Naive thymus-derived CD4-positive, alpha-beta T cell (primary cell): ENCODE measurements around the gene ATP9A. TPM values are rescaled to one million over a fixed set of nuclear protein-coding genes. Genes with fewer than 3 reads are reported as not detected.

Experiments used
- ATAC-seq: fragments of 150-1000 bp; cut with Tn5 transposase; 2 replicates; pipeline ENCODE4 v1.10.0; 2021; ENCODE audit warnings: mild to moderate bottlenecking, moderate library complexity
- CTCF ChIA-PET: fragments of 350-600 bp; sonication (Branson Sonifier 250); formaldehyde crosslinking; loops from one replicate; lab custom pipeline; 2021; ENCODE audit warnings: antibody characterized with exemption; lab: Charles Lee
- POLR2A ChIA-PET: fragments of 350-600 bp; sonication (Branson Sonifier 250); formaldehyde crosslinking; loops from one replicate; lab custom pipeline; 2021; ENCODE audit warnings: antibody characterized with exemption, inconsistent platforms; lab: Charles Lee
- DNase-seq, 9 donors: peaks; one replicate each; pipeline versions ENCODE4 v3.0.0 to v3.0.0-alpha.2; 2020 to 2022; ENCODE audit warnings: mixed read lengths in 1 of 9
- H3K27ac ChIP-seq: one replicate; pipeline ENCODE4 v1.7.0; 2013; ENCODE audit warnings: mild to moderate bottlenecking, low read depth, low read length, moderate library complexity
- H3K27me3 ChIP-seq, 2 donors: one replicate each; pipeline ENCODE4 v1.7.0; 2013; ENCODE audit warnings: low read length in 2 of 2, mild to moderate bottlenecking in 2 of 2, moderate library complexity in 2 of 2; ENCODE audit not compliant: control insufficient read depth in 2 of 2, insufficient read depth in 2 of 2
- H3K36me3 ChIP-seq, 3 experiments: 1 replicate in 2 of 3; 2 replicates in 1 of 3; pipeline ENCODE4 v1.7.0; 2013; ENCODE audit warnings: low read length in 3 of 3, mild to moderate bottlenecking in 3 of 3, moderate library complexity in 1 of 3; ENCODE audit not compliant: insufficient read depth in 3 of 3, control insufficient read depth in 2 of 3
- H3K4me1 ChIP-seq, 2 donors: one replicate each; pipeline ENCODE4 v1.7.0; 2013; ENCODE audit warnings: low read length in 2 of 2, mild to moderate bottlenecking in 2 of 2, moderate library complexity in 1 of 2; ENCODE audit not compliant: control insufficient read depth in 2 of 2, insufficient read depth in 2 of 2
- H3K4me3 ChIP-seq: 2 replicates; pipeline ENCODE4 v1.7.0; 2013; ENCODE audit warnings: mild to moderate bottlenecking, low read length
- H3K9me3 ChIP-seq, 3 experiments: 1 replicate in 2 of 3; 2 replicates in 1 of 3; pipeline ENCODE4 v1.7.0; 2013; ENCODE audit warnings: low read length in 3 of 3; ENCODE audit not compliant: control insufficient read depth in 2 of 3
- H3K27ac Mint-ChIP-seq, 9 donors: one replicate each; pipeline ENCODE4 v1.8.0; 2020 to 2022; ENCODE audit warnings: mixed read lengths in 9 of 9, mild to moderate bottlenecking in 8 of 9, moderate library complexity in 5 of 9, inconsistent platforms in 2 of 9
- H3K27me3 Mint-ChIP-seq, 5 donors: one replicate each; pipeline ENCODE4 v1.8.0; 2021 to 2022; ENCODE audit warnings: mixed read lengths in 5 of 5, mild to moderate bottlenecking in 1 of 5
- H3K36me3 Mint-ChIP-seq, 5 donors: one replicate each; pipeline ENCODE4 v1.8.0; 2020 to 2022; ENCODE audit warnings: mixed read lengths in 5 of 5, mild to moderate bottlenecking in 3 of 5, inconsistent platforms in 1 of 5
- H3K4me1 Mint-ChIP-seq, 7 donors: one replicate each; pipeline ENCODE4 v1.8.0; 2020 to 2022; ENCODE audit warnings: mixed read lengths in 7 of 7, mild to moderate bottlenecking in 3 of 7, inconsistent platforms in 1 of 7
- H3K4me3 Mint-ChIP-seq, 10 donors: one replicate each; pipeline ENCODE4 v1.8.0; 2020 to 2022; ENCODE audit warnings: mild to moderate bottlenecking in 10 of 10, mixed read lengths in 10 of 10, moderate library complexity in 6 of 10, inconsistent platforms in 2 of 10
- H3K9me3 Mint-ChIP-seq, 11 donors: one replicate each; pipeline ENCODE4 v1.8.0; 2020 to 2022; ENCODE audit warnings: mixed read lengths in 11 of 11, mild to moderate bottlenecking in 4 of 11, inconsistent platforms in 1 of 11, moderate library complexity in 1 of 11
- intact Hi-C, 2 donors: fragments of 100-400 bp; cut with micrococcal nuclease; formaldehyde crosslinking; loops; one replicate each; pipeline ENCODE4 v1.15.1; 2023
- polyA plus RNA-seq, 2 donors: library from polyadenylated mRNA; unstranded; fragments of 300-500 nt; fragmentation: Illumina TruSeq; gene quantifications; one replicate each; pipeline ENCODE4 v1.2.3, GENCODE V29; 2021
- total RNA-seq, 6 experiments: library from RNA in 5 of 6; stranded (reverse) in 5 of 6; gene quantifications; 1 replicate in 5 of 6; 2 replicates in 1 of 6; pipeline ENCODE4 v1.2.3 and lab custom pipeline; 2021 to 2026

Gene ATP9A
- total and polyA plus RNA-seq, 7 experiments from 2014 or later, result 0.05 to 2.0 (median 0.83) TPM; not detected in 3

- H3K9me3 Mint-ChIP-seq, result no peaks in the 10 kb centered on the region
- no peaks in the 10 kb centered on the region for H3K36me3 ChIP-seq
- H3K27me3 ChIP-seq, result no peaks in the 10 kb centered on the region
- CTCF ChIA-PET, result interaction anchor here (0.6 to 4.5 kb wide), 26 partner anchors 8 to 1626 kb away, joined by 3 to 38 read pairs (median 4); no protein-coding TSS in a partner anchor
- H3K4me1 ChIP-seq, result no peaks in the 10 kb centered on the region
- H3K4me1 Mint-ChIP-seq, result peaks cover 8 to 32% (median 13%) of the 10 kb centered on the region in 7 donors
- ATAC-seq (no peak), DNase-seq (no peak)
- no peak overlapping the region for H3K4me3 ChIP-seq
- H3K27ac Mint-ChIP-seq, result peak overlapping the region; percentile 14 to 93 (median 69)
- no peak overlapping the region for H3K27ac ChIP-seq
- peak overlapping the region; percentile 53 to 76 (median 66) for H3K4me3 Mint-ChIP-seq
- H3K36me3 Mint-ChIP-seq, result no peaks in the 10 kb centered on the region
- POLR2A ChIA-PET, result interaction anchor here (0.7 to 1.6 kb wide), 4 partner anchors 52 to 209 kb away, joined by 3 to 6 read pairs (median 4); partner anchors contain the start of gene NFATC2
- intact Hi-C loops, result loop anchor here (1.0 to 10.0 kb wide), 11 partner anchors 30 to 607 kb away; no protein-coding TSS in a partner anchor
- peaks cover 0 to 9% (median 0%) of the 10 kb centered on the region in 5 donors for H3K27me3 Mint-ChIP-seq
- no peaks in the 10 kb centered on the region for H3K9me3 ChIP-seq
These were observed 173.7 kb downstream of the ATP9A start for GRCh38 chr20:51594236-51595057.

- POLR2A ChIA-PET, result no interaction called here
- Mint-ChIP-seq H3K4me1 (peaks cover 8 to 32% (median 13%) of the 10 kb centered on the region in 7 donors), H3K27me3 (peaks cover 0 to 7% (median 0%) of the 10 kb centered on the region in 5 donors), H3K27ac (peak overlapping the region in 1 of 9 donors; percentile 60), H3K9me3 (no peaks in the 10 kb centered on the region), H3K4me3 (no peak overlapping the region), H3K36me3 (no peaks in the 10 kb centered on the region)
- Histone ChIP-seq H3K4me1 (no peaks in the 10 kb centered on the region), H3K4me3 (no peak overlapping the region), H3K36me3 (no peaks in the 10 kb centered on the region), H3K9me3 (no peaks in the 10 kb centered on the region), H3K27me3 (no peaks in the 10 kb centered on the region), H3K27ac (no peak overlapping the region)
- DNase-seq, result no peak
- ATAC-seq, result no peak
- intact Hi-C loops, result loop anchor here in 1 of 2 donors (10.0 kb wide), 2 partner anchors 99 to 379 kb away; no protein-coding TSS in a partner anchor
- CTCF ChIA-PET, result interaction anchor here (2.4 kb wide), 1 partner anchor 221 kb away, joined by 20 read pairs; no protein-coding TSS in a partner anchor
These were observed 174.6 kb downstream of the ATP9A start for GRCh38 chr20:51593584-51593983.

- ChIA-PET CTCF (no interaction called here), POLR2A (no interaction called here)
- Mint-ChIP-seq H3K36me3 (no peaks in the 10 kb centered on the region), H3K27ac (peak overlapping the region in 1 of 9 donors; percentile 55), H3K27me3 (peaks cover 0 to 7% (median 0%) of the 10 kb centered on the region in 5 donors), H3K4me3 (no peak overlapping the region), H3K9me3 (no peaks in the 10 kb centered on the region), H3K4me1 (peaks cover 8 to 28% (median 13%) of the 10 kb centered on the region in 7 donors)
- H3K27ac ChIP-seq, result no peak overlapping the region
- no peak for ATAC-seq
- no peaks in the 10 kb centered on the region for H3K9me3 ChIP-seq
- H3K4me1 ChIP-seq, result no peaks in the 10 kb centered on the region
- intact Hi-C loops, result loop anchor here in 1 of 2 donors (10.0 kb wide), 2 partner anchors 98 to 378 kb away; no protein-coding TSS in a partner anchor
- H3K36me3 ChIP-seq, result no peaks in the 10 kb centered on the region
- H3K4me3 ChIP-seq, result no peak overlapping the region
- no peaks in the 10 kb centered on the region for H3K27me3 ChIP-seq
- DNase-seq, result no peak
These were observed 175.6 kb downstream of the ATP9A start for GRCh38 chr20:51592564-51592963.

- Mint-ChIP-seq H3K36me3 (no peaks in the 10 kb centered on the region), H3K4me1 (peaks cover 8 to 24% (median 13%) of the 10 kb centered on the region in 7 donors), H3K27me3 (peaks cover 0 to 7% (median 0%) of the 10 kb centered on the region in 5 donors), H3K9me3 (no peaks in the 10 kb centered on the region), H3K4me3 (no peak overlapping the region), H3K27ac (peak overlapping the region in 1 of 9 donors; percentile 13)
- Histone ChIP-seq H3K9me3 (no peaks in the 10 kb centered on the region), H3K27me3 (no peaks in the 10 kb centered on the region), H3K4me1 (no peaks in the 10 kb centered on the region), H3K36me3 (no peaks in the 10 kb centered on the region), H3K27ac (no peak overlapping the region), H3K4me3 (no peak overlapping the region)
- intact Hi-C loops, result loop anchor here in 1 of 2 donors (10.0 kb wide), 2 partner anchors 97 to 377 kb away; no protein-coding TSS in a partner anchor
- ChIA-PET CTCF (no interaction called here), POLR2A (no interaction called here)
- ATAC-seq (no peak), DNase-seq (no peak)
These were observed 176.3 kb downstream of the ATP9A start for GRCh38 chr20:51591871-51592270.

- H3K36me3 Mint-ChIP-seq, result peaks cover 0 to 2% (median 0%) of the 10 kb centered on the region in 5 donors
- no peaks in the 10 kb centered on the region for H3K4me1 ChIP-seq
- H3K27ac Mint-ChIP-seq, result no peak overlapping the region
- H3K27me3 ChIP-seq, result no peaks in the 10 kb centered on the region
- H3K9me3 ChIP-seq, result no peaks in the 10 kb centered on the region
- H3K4me3 Mint-ChIP-seq, result no peak overlapping the region
- no peak overlapping the region for H3K4me3 ChIP-seq
- ATAC-seq (no peak), DNase-seq (no peak)
- H3K27me3 Mint-ChIP-seq, result peaks cover 0 to 4% (median 0%) of the 10 kb centered on the region in 5 donors
- intact Hi-C loops, result no loop called here
- no peak overlapping the region for H3K27ac ChIP-seq
- no peaks in the 10 kb centered on the region for H3K36me3 ChIP-seq
- H3K4me1 Mint-ChIP-seq, result peaks cover 7 to 11% (median 8%) of the 10 kb centered on the region in 7 donors
- H3K9me3 Mint-ChIP-seq, result peaks cover 0 to 3% (median 0%) of the 10 kb centered on the region in 11 donors
- ChIA-PET POLR2A (no interaction called here), CTCF (interaction anchor here (0.7 kb wide), 1 partner anchor 80 kb away, joined by 4 read pairs; no protein-coding TSS in a partner anchor)
These were observed 179.4 kb downstream of the ATP9A start for GRCh38 chr20:51588762-51589161.

GRCh38 chr20:51587145-51587544 lies 181.0 kb downstream of the ATP9A start:
- Histone ChIP-seq H3K27ac (no peak overlapping the region), H3K4me3 (no peak overlapping the region), H3K9me3 (no peaks in the 10 kb centered on the region), H3K36me3 (no peaks in the 10 kb centered on the region), H3K4me1 (no peaks in the 10 kb centered on the region), H3K27me3 (no peaks in the 10 kb centered on the region)
- ChIA-PET CTCF (no interaction called here), POLR2A (interaction anchor here (0.7 kb wide), 2 partner anchors 33 to 86 kb away, joined by 3 read pairs; no protein-coding TSS in a partner anchor)
- Mint-ChIP-seq H3K27me3 (peaks cover 0 to 1% (median 0%) of the 10 kb centered on the region in 5 donors), H3K36me3 (peaks cover 0 to 2% (median 0%) of the 10 kb centered on the region in 5 donors), H3K4me1 (peaks cover 6 to 10% (median 8%) of the 10 kb centered on the region in 7 donors), H3K27ac (no peak overlapping the region), H3K4me3 (no peak overlapping the region), H3K9me3 (peaks cover 0 to 3% (median 0%) of the 10 kb centered on the region in 11 donors)
- no peak for DNase-seq
- no peak for ATAC-seq
- intact Hi-C loops, result no loop called here
